ENCODE results near the gene TNC.

GRCh38 chr9:115063058-115063845, 54.7 kb downstream of the TNC start:
- TF ChIP-seq CTCF (IDR thresholded peaks at IDR 0.05), result no peak
- TF ChIP-seq EZH2 (IDR thresholded peaks at IDR 0.05; ENCODE audit: borderline replicate concordance, insufficient read depth, low read depth, low read length, poor library complexity, severe bottlenecking), result no peak

Measured in B cell (primary cell).